DOHH2 (cell line): ENCODE measurements around the gene TTI1.

Source experiments
- H3F3A ChIP-seq: fragments of 200-600 bp; sonication (generic), shearing (Covaris generic); 2 replicates; pipeline ENCODE4 v1.6.0; 2016; ENCODE audit warnings: antibody characterized with exemption, mild to moderate bottlenecking; ENCODE audit not compliant: control insufficient read depth, insufficient read depth
- H3K27ac ChIP-seq: fragments of 200-600 bp; sonication (generic); 2 replicates; pipeline ENCODE4 v1.5.1; 2014; ENCODE audit warnings: low read depth, mild to moderate bottlenecking, low read length, moderate library complexity
- H3K27me3 ChIP-seq: fragments of 200-600 bp; sonication (generic); 2 replicates; pipeline ENCODE4 v1.6.1; 2014; ENCODE audit warnings: mild to moderate bottlenecking, low read length, mixed read lengths; ENCODE audit not compliant: control insufficient read depth
- H3K36me3 ChIP-seq: fragments of 200-600 bp; sonication (generic); 2 replicates; pipeline ENCODE4 v1.6.1; 2014; ENCODE audit warnings: mild to moderate bottlenecking, low read length, moderate library complexity, mixed read lengths; ENCODE audit not compliant: control insufficient read depth
- H3K4me1 ChIP-seq: fragments of 200-600 bp; sonication (generic); 2 replicates; pipeline ENCODE4 v1.6.1; 2014; ENCODE audit warnings: mild to moderate bottlenecking, low read length, mixed read lengths; ENCODE audit not compliant: control insufficient read depth
- H3K4me2 ChIP-seq: fragments of 200-600 bp; sonication (generic); 2 replicates; pipeline ENCODE4 v1.6.0; 2014; ENCODE audit warnings: mild to moderate bottlenecking, low read length, moderate library complexity
- H3K4me3 ChIP-seq: fragments of 200-600 bp; sonication (generic); 2 replicates; pipeline ENCODE4 v1.5.1; 2014; ENCODE audit warnings: mild to moderate bottlenecking, low read length, mixed read lengths
- H3K79me2 ChIP-seq: fragments of 200-600 bp; sonication (generic); 2 replicates; pipeline ENCODE4 v1.6.1; 2014; ENCODE audit warnings: mild to moderate bottlenecking, low read length, mixed read lengths; ENCODE audit not compliant: control insufficient read depth
- H3K9me2 ChIP-seq: fragments of 200-600 bp; sonication (generic); replicated peaks from 2 replicates; pipeline ENCODE4 v1.6.1; 2014; ENCODE audit warnings: mild to moderate bottlenecking, low read length, mixed read lengths; ENCODE audit not compliant: control insufficient read depth
- H3K9me3 ChIP-seq: fragments of 200-600 bp; sonication (generic); 2 replicates; pipeline ENCODE4 v1.6.1; 2014; ENCODE audit warnings: antibody characterized with exemption, low read length, mixed read lengths; ENCODE audit not compliant: control insufficient read depth, insufficient read depth
- H4K20me1 ChIP-seq: fragments of 200-600 bp; sonication (generic); 2 replicates; pipeline ENCODE4 v1.6.0; 2014; ENCODE audit warnings: low read depth, mild to moderate bottlenecking, antibody characterized with exemption, low read length, moderate library complexity; ENCODE audit not compliant: control insufficient read depth, insufficient read depth
- EZH2phosphoT487 ChIP-seq: fragments of 200-600 bp; sonication (generic); IDR thresholded peaks from 2 replicates; pipeline ENCODE4 v1.6.1; 2017; ENCODE audit warnings: borderline replicate concordance, mild to moderate bottlenecking, antibody characterized with exemption, low read length, moderate library complexity, mixed read lengths
- TF ChIP-seq, protein P1 (sequence below): fragments of 200-600 bp; sonication (generic); IDR thresholded peaks from one replicate; pipeline ENCODE4 v1.5.1; 2014; ENCODE audit warnings: antibody characterized with exemption, mild to moderate bottlenecking, low read depth, low read length; ENCODE audit not compliant: poor library complexity, severe bottlenecking

TTI1 gene

DNA sequence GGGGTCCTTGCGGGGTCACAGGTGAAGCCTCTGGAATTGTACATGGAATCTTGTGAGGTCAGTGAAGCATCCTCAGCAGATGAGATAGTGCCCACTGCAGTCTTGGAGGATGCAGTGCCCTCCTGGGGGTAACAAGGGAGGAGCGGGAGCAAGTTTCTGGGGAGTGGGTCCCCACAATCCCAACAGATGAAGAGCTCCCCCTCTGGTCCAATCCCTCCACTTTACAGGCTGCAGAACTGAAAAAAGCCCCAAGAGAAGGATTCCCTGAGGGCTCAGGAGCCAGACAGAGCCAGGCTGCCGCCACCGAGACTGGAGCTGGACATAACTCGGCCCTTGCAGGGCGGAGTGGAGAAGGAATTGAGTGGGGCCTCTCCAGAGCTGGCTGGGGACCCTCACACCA is 52.4 kb downstream of the TTI1 start:
- H3K9me3 ChIP-seq, result no peaks in the 10 kb centered on the region
- no peak for TF ChIP-seq EZH2phosphoT487
- TF ChIP-seq, protein P1, sequence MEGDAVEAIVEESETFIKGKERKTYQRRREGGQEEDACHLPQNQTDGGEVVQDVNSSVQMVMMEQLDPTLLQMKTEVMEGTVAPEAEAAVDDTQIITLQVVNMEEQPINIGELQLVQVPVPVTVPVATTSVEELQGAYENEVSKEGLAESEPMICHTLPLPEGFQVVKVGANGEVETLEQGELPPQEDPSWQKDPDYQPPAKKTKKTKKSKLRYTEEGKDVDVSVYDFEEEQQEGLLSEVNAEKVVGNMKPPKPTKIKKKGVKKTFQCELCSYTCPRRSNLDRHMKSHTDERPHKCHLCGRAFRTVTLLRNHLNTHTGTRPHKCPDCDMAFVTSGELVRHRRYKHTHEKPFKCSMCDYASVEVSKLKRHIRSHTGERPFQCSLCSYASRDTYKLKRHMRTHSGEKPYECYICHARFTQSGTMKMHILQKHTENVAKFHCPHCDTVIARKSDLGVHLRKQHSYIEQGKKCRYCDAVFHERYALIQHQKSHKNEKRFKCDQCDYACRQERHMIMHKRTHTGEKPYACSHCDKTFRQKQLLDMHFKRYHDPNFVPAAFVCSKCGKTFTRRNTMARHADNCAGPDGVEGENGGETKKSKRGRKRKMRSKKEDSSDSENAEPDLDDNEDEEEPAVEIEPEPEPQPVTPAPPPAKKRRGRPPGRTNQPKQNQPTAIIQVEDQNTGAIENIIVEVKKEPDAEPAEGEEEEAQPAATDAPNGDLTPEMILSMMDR, result no peak

DNA sequence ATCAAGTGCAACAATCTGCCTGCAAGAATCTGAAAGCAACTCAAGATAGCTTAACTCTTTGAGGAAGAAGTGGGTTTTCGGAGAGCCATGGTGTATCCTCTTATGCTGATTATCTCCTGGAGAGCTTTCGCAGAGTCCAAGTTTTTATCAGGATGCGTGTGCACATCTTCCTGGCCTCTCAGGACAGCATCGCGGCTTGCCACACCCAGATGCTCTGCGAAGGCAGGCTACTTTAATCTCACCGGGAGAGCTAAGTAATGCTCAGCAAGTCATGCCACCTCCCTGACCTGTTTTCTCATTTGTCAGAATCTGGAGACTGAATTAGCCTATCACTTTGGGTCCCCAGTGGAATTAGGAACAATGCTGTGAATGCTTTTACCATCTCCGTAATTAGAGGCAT is 52.9 kb downstream of the TTI1 start:
- Histone ChIP-seq H3K36me3 (no peaks in the 10 kb centered on the region), H3K9me3 (no peaks in the 10 kb centered on the region), H3K79me2 (no peaks in the 10 kb centered on the region), H3K4me3 (no peak overlapping the region), H3F3A (no peaks in the 10 kb centered on the region), H3K27ac (no peak overlapping the region), H3K4me2 (no peak overlapping the region), H3K4me1 (no peaks in the 10 kb centered on the region), H4K20me1 (no peaks in the 10 kb centered on the region), H3K27me3 (no peaks in the 10 kb centered on the region), H3K9me2 (no peaks in the 10 kb centered on the region)
- no peak for TF ChIP-seq EZH2phosphoT487
- TF ChIP-seq, protein P1, result no peak

More for the DNA sequence above, 52.4 kb downstream of the TTI1 start:
- H3K4me1 ChIP-seq, result no peaks in the 10 kb centered on the region
- no peak overlapping the region for H3K4me3 ChIP-seq
- H3K79me2 ChIP-seq, result no peaks in the 10 kb centered on the region
- no peaks in the 10 kb centered on the region for H3K9me2 ChIP-seq
- no peaks in the 10 kb centered on the region for H3K36me3 ChIP-seq
- no peaks in the 10 kb centered on the region for H3F3A ChIP-seq
- H3K4me2 ChIP-seq, result no peak overlapping the region
- no peaks in the 10 kb centered on the region for H4K20me1 ChIP-seq
- no peaks in the 10 kb centered on the region for H3K27me3 ChIP-seq
- H3K27ac ChIP-seq, result no peak overlapping the region

DNA sequence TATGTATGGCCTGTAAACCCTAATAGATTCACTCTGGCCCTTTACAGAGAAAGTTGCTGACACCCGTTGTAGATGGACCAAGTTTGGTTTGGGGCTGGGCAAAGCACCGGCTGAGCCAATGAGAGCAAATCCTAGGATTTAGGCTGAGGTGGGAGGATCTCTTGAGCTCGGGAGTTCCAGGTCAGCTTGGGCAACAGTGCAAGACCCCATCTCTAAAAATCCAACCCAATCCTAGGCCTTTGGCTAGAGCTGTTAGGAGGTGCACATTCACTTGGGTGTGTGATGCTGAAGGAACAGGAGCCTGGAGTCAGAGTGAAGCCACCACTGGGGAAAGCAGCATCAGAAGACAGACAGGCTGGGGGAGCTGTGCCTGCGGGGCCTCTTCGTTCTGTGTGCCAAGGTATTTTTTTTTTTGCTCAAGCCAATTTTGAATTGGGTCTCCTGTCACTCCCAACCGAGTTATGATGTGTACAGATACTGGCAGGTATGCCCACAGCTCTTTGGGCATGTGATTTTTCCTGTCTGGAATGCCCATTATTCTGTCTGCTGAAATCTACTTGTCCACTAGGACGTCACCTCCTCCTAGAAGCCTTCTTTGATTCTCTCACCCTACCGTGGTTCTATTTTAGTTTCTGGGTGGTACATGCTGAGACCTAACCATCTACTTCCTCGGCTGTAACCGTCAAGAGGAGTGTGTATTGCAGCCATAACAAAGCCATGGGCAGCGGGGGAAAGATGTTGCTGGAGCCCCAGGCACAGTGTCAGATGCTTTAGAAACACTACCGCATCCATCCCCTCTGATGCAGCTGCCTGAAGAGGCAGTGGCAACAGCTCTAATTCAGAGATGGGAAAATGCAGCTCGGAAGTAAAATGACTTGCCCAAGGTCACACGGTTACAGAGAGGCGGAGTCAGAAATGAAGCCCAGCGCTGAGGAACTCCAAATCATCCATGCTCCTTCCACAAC is 54.0 kb downstream of the TTI1 start:
- TF ChIP-seq, protein P1, result no peak
- no peak for TF ChIP-seq EZH2phosphoT487
- H3F3A ChIP-seq, result no peaks in the 10 kb centered on the region
- H3K4me1 ChIP-seq, result no peaks in the 10 kb centered on the region
- no peaks in the 10 kb centered on the region for H3K27me3 ChIP-seq
- H3K4me2 ChIP-seq, result no peak overlapping the region
- no peaks in the 10 kb centered on the region for H3K36me3 ChIP-seq
- H3K27ac ChIP-seq, result no peak overlapping the region
- H3K79me2 ChIP-seq, result no peaks in the 10 kb centered on the region
- H4K20me1 ChIP-seq, result no peaks in the 10 kb centered on the region
- H3K9me3 ChIP-seq, result no peaks in the 10 kb centered on the region
- H3K9me2 ChIP-seq, result no peaks in the 10 kb centered on the region
- H3K4me3 ChIP-seq, result no peak overlapping the region
